Epithelial cell of esophagus (primary cell): ENCODE results near the gene SERPINA4.

Experiments used
- DNase-seq: peaks from one replicate; pipeline ENCODE4 v3.0.0; 2010; ENCODE audit warnings: low read depth
- H3K4me3 ChIP-seq: 2 replicates; pipeline ENCODE4 v1.5.1; 2011; ENCODE audit warnings: mild to moderate bottlenecking, low read length, control low read depth
- TF ChIP-seq, protein P1 (sequence below): IDR thresholded peaks from 2 replicates; pipeline ENCODE4 v1.5.1; 2011; ENCODE audit warnings: low read depth, mild to moderate bottlenecking, low read length, control low read depth, inconsistent platforms; ENCODE audit not compliant: insufficient read depth; ENCODE audit errors: missing control alignments

Gene SERPINA4

DNA sequence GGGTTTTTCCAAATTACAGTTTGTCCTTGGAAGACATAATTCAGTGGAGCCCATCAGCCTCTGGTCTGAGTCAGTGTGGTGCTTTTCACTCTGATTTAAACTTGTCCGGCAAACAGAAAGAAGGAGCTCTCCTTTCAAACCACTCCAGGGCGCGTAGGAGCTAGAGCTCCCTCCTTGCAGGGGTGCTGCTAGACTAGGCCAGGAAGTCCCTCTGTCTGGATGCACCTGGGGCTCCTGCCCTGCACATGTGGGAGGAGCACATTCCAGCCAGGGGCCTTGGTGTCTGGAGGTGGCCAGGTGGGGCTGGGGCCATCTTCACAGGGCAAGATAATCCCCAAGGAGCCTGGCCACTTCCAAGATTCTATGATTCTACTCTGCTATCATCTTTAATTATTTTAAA, 54.0 kb downstream of the SERPINA4 start:
- TF ChIP-seq, protein P1, sequence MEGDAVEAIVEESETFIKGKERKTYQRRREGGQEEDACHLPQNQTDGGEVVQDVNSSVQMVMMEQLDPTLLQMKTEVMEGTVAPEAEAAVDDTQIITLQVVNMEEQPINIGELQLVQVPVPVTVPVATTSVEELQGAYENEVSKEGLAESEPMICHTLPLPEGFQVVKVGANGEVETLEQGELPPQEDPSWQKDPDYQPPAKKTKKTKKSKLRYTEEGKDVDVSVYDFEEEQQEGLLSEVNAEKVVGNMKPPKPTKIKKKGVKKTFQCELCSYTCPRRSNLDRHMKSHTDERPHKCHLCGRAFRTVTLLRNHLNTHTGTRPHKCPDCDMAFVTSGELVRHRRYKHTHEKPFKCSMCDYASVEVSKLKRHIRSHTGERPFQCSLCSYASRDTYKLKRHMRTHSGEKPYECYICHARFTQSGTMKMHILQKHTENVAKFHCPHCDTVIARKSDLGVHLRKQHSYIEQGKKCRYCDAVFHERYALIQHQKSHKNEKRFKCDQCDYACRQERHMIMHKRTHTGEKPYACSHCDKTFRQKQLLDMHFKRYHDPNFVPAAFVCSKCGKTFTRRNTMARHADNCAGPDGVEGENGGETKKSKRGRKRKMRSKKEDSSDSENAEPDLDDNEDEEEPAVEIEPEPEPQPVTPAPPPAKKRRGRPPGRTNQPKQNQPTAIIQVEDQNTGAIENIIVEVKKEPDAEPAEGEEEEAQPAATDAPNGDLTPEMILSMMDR, result no peak
- H3K4me3 ChIP-seq, result no peak overlapping the region
- DNase-seq, result no peak

DNA sequence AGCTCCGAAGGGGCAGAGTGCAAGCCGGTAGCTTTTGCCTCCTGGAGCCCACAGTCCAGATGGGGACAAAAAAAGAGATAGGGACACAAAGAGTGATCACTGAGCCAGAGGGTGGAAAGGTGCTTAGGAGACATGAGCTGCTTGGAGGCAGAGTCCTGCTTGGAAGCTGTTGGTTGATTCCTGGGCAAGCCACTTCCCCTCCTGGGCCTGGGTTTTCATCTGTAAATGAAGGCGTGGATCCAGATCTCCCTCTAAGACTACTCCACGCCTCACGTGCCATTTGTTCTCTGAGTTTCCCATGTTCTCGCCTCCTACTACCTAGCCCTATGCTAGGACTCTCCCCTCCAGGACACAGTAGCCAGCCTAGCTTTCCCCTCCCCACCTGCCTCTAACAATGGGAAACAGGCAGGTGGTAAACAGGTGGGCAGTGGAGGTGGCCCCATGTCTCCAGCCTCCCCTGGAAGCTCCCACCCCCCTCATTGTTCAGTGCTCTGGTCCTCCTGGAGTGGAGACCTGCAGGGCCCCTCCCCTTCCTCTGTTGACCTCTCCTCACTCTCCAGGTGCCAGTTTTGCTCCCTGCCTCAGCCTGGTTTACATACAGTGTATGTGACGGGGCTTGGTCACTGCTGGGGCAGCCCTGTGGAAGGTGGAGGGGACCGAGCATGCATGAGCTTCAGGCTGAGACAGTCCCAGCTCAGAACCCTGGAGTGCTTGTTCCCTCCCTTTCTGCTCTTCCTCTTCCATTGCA, 54.8 kb downstream of the SERPINA4 start:
- TF ChIP-seq, protein P1, result no peak
- no peak overlapping the region for H3K4me3 ChIP-seq
- DNase-seq, result no peak

- H3K4me3 ChIP-seq, result no peak overlapping the region
- TF ChIP-seq, protein P1, result no peak
- DNase-seq, result no peak
Observed at GRCh38 chr14:94617366-94617941, 56.2 kb downstream of the SERPINA4 start.

DNA sequence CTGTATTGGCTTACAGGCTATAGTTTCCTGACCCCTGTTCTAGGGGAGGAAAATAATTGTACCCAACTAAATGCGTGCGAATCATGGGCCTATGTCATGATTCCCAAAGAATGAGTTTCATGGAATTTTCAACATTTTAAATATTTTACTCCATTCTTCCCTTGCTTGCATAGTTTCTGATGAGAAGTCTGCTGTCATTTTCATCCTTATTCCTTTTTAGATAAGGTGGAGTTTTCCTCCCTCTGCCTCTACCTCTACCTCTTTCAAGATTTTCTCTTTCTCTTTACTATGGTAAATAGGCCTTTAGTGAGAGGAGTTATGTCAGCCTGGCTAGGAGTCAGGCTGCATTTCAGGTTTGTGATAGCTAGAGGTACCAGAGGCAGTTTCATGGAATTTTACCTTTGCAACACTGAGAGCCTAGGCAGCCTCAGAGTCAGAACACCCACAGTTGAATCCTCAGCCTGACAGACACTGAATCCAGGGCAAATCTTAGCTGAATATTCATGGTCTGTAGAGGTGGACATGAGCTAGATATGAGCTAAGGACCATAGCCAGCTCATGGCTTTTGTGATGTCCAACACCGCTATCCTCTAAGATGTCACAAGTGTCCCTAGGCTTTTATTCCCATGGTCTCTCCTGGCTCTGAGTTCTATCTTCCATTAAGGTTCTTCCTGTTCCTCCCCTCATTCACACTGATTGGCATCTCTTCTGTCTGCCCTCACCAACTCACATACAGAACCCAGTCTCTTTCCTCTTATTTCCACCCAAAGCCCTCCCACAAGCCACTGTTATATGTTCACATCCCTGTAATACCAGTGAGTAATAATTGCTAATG, 57.0 kb downstream of the SERPINA4 start:
- H3K4me3 ChIP-seq, result no peak overlapping the region
- no peak for DNase-seq
- TF ChIP-seq, protein P1, result no peak

DNA sequence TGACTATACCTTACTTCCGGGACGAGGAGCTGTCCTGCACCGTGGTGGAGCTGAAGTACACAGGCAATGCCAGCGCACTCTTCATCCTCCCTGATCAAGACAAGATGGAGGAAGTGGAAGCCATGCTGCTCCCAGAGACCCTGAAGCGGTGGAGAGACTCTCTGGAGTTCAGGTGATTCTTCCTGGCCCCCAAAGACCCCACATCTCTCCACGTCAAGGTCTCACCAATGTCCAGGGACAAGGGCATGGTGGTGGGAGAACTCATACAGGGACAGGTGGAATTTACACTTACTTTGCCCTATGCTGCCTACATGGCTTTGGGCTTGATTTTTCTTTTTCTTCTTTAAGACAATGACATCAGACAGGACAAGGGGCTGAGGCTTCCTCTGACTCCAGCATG, 58.1 kb downstream of the SERPINA4 start:
- TF ChIP-seq, protein P1, result no peak
- no peak overlapping the region for H3K4me3 ChIP-seq
- DNase-seq, result no peak
